ENCODE results near the gene TDRD7.
"Not testable (repeated sequence)": the region's sequence is repeated elsewhere in the genome, so short reads cannot be mapped to it uniquely, and the experiment has no call there.

Gene TDRD7

GRCh38 chr9:97437051-97437600 is 25.2 kb downstream of the TDRD7 start:
- H3K4me3 ChIP-seq (replicated peaks; ENCODE audit: low read depth, low read length), result no peak overlapping the region
- DNase-seq (ENCODE audit: low read depth), result no peak
- TF ChIP-seq, protein P1, sequence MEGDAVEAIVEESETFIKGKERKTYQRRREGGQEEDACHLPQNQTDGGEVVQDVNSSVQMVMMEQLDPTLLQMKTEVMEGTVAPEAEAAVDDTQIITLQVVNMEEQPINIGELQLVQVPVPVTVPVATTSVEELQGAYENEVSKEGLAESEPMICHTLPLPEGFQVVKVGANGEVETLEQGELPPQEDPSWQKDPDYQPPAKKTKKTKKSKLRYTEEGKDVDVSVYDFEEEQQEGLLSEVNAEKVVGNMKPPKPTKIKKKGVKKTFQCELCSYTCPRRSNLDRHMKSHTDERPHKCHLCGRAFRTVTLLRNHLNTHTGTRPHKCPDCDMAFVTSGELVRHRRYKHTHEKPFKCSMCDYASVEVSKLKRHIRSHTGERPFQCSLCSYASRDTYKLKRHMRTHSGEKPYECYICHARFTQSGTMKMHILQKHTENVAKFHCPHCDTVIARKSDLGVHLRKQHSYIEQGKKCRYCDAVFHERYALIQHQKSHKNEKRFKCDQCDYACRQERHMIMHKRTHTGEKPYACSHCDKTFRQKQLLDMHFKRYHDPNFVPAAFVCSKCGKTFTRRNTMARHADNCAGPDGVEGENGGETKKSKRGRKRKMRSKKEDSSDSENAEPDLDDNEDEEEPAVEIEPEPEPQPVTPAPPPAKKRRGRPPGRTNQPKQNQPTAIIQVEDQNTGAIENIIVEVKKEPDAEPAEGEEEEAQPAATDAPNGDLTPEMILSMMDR (IDR thresholded peaks at IDR 0.05; ENCODE audit: low read length, missing control alignments), result no peak

DNA sequence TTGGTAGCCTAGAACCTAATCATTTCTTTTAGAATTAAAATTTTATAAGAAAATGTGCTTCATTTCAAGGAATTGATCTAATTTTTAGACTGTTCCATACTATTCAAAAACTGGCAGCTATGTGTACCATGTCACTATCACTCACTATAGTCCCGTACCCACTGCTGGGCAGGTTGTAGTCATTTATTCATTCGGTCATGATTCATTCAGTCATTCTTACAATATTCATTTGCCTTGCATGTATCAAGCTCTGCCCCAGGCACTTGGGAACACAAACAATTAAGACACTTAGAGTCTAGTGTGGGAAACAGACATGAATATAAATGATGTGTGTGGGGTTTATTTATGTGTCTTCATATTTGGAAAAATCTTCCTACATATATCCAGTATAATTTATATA is 26.4 kb downstream of the TDRD7 start:
- no peak overlapping the region for H3K4me3 ChIP-seq (replicated peaks; ENCODE audit: low read depth, low read length)
- no peak for DNase-seq (ENCODE audit: low read depth)
- TF ChIP-seq, protein P1 (IDR thresholded peaks at IDR 0.05; ENCODE audit: low read length, missing control alignments), result no peak

DNA sequence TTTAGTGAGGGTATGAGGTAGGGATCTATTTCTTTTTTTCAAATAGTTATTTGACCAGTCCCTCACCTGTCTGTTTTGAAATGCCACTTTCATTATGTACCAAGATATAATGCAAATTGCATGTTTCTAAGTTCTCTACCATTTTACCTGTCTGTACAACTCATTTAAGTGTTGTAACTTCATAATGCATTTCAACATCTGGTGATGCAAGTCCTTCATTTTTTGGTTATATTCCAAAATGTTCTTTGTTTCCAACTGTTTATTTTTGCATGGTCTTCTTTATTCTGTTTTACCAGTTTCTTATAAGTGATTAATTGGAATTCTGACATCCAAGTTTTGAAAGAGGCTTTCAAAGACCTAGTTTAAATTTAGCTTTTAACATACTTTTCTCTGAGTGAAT is 26.8 kb downstream of the TDRD7 start:
- TF ChIP-seq, protein P1 (IDR thresholded peaks at IDR 0.05; ENCODE audit: low read length, missing control alignments), result no peak
- H3K4me3 ChIP-seq (replicated peaks; ENCODE audit: low read depth, low read length), result no peak overlapping the region
- DNase-seq (ENCODE audit: low read depth), result peak; percentile 58

DNA sequence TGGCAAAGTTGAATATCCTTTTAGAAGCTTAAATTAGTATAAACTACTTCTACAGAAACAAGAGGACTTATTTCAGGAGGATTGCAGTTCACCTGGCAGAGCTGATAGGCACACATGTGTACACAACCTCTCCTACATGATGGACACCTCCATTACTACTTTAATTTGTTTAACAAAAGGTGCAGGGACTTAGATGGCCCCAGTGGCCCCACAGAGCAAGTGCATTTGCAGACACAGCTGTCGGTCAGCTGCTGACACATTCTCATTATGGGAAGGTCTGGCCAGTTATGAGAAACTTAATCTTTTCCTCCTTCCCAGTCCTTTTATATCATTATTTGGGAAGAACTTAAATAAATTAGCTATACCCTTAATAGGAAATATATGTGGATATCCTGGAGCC is 28.3 kb downstream of the TDRD7 start:
- TF ChIP-seq, protein P1 (IDR thresholded peaks at IDR 0.05; ENCODE audit: low read length, missing control alignments), result no peak
- no peak for DNase-seq (ENCODE audit: low read depth)
- H3K4me3 ChIP-seq (replicated peaks; ENCODE audit: low read depth, low read length), result no peak overlapping the region

GRCh38 chr9:97441729-97442128 is 29.8 kb downstream of the TDRD7 start:
- H3K4me3 ChIP-seq (replicated peaks; ENCODE audit: low read depth, low read length), result no peak overlapping the region
- DNase-seq (ENCODE audit: low read depth), result peak; percentile 38
- TF ChIP-seq, protein P1 (IDR thresholded peaks at IDR 0.05; ENCODE audit: low read length, missing control alignments), result no peak

DNA sequence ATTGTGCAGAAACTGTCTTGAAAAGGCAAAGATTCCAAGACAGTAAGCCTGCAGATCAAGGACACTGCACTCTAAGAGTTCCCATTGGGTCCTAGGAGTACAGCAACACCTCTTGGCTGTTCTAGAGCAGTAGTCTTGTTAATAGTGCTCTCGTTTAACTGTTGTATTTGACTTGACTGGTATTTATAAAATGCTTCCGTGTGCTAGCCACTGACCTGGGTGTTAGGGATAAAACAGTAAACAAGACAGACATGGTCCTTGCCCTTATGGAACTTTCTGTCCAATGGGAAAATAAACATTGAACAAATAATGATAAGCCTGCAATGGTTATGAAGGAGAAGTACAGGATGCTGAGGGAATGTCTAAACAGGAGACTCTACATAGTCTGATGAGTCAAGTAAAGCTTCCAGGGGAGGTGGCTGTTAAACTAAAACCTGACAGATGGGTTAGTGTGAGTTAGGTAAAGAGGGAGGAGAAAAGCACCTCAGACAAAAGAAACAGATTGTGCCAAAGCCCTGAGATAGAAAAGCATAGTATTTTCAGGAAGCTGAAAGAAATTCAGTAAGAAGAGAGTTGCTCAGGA is 33.3 kb downstream of the TDRD7 start:
- no peak overlapping the region for H3K4me3 ChIP-seq (replicated peaks; ENCODE audit: low read depth, low read length)
- TF ChIP-seq, protein P1 (IDR thresholded peaks at IDR 0.05; ENCODE audit: low read length, missing control alignments), result no peak
- DNase-seq (ENCODE audit: low read depth), result no peak

GRCh38 chr9:97447001-97447400 is 35.1 kb downstream of the TDRD7 start:
- TF ChIP-seq, protein P1 (IDR thresholded peaks at IDR 0.05; ENCODE audit: low read length, missing control alignments), result no peak
- no peak for DNase-seq (ENCODE audit: low read depth)

DNA sequence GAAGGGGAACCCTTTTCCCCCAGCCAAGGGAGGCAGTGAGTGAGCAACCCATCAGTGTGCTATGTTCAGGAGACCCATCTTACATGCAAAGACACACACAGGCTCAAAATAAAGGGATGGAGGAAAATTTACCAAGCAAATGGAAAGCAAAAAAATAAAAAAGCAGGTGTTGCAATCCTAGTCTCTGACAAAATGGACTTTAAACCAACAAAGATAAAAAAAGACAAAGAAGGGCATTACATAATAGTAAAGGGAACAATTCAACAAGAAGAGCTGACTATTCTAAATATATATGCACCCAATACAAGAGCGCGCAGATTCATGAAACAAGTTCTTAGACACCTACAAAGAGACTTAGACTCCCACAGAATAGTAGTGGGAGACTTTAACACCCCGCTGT is 41.7 kb downstream of the TDRD7 start:
- H3K4me3 ChIP-seq (replicated peaks; ENCODE audit: low read depth, low read length), result not testable (repeated sequence)
- DNase-seq (ENCODE audit: low read depth), result peak; percentile 11

More at GRCh38 chr9:97447001-97447400, 35.1 kb downstream of the TDRD7 start:
- no peak overlapping the region for H3K4me3 ChIP-seq (replicated peaks; ENCODE audit: low read depth, low read length)

DNA sequence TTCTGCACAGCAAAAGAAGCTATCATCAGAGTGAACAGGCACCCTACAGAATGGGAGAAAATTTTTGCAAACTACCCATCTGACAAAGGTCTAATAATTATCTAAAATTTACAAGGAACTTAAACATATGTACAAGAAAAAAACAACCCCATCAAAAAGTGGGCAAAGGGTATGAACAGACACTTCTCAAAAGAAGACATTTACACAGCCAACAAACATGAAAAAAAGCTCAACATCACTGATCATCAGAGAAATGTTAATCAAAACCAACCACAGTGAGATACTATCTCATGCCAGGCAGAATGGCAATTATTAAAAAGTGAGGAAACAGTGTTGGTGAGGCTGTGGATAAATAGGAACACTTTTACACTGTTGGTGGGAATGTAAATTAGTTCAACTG is 44.9 kb downstream of the TDRD7 start:
- not testable (repeated sequence) for H3K4me3 ChIP-seq (replicated peaks; ENCODE audit: low read depth, low read length); DNase-seq (ENCODE audit: low read depth)
